Esophagus squamous epithelium (tissue), 5 donors: ENCODE results near the gene NECTIN1. TPM values are rescaled to one million over a fixed set of nuclear protein-coding genes. Genes with fewer than 3 reads are reported as not detected.

Experiments used
- DNase-seq: peaks from one replicate; lab custom pipeline; 2025; lab: John Stamatoyannopoulos, UW
- H3K27ac ChIP-seq, 4 donors: fragments of 200-600 bp; sonication (generic); one replicate each; pipeline ENCODE4 v1.5.1; 2016 to 2019; ENCODE audit warnings: mild to moderate bottlenecking in 1 of 4
- H3K27me3 ChIP-seq, 4 donors: fragments of 200-600 bp; sonication (generic); 1 replicate in 3 of 4; 2 replicates in 1 of 4; pipeline versions ENCODE4 v1.5.1 to v1.6.0; 2017 to 2021; ENCODE audit warnings: antibody characterized with exemption in 1 of 4
- H3K36me3 ChIP-seq, 3 donors: fragments of 200-600 bp; sonication (generic); one replicate each; pipeline ENCODE4 v1.5.1; 2016 to 2019
- H3K4me1 ChIP-seq, 3 donors: fragments of 200-600 bp; sonication (generic); one replicate each; pipeline ENCODE4 v1.5.1; 2017 to 2019
- H3K4me3 ChIP-seq, 4 donors: fragments of 200-600 bp; sonication (generic); 1 replicate in 3 of 4; 2 replicates in 1 of 4; pipeline ENCODE4 v1.5.1; 2016 to 2019; ENCODE audit warnings: mild to moderate bottlenecking in 2 of 4, moderate library complexity in 1 of 4
- H3K9me3 ChIP-seq, 3 donors: fragments of 200-600 bp; sonication (generic); one replicate each; pipeline ENCODE4 v1.5.1; 2016 to 2019
- POLR2A ChIP-seq, 4 donors: fragments of 450-650 bp; IDR thresholded peaks; one replicate each; pipeline ENCODE4 v1.6.1; 2017; ENCODE audit warnings: antibody characterized with exemption in 4 of 4, mild to moderate bottlenecking in 4 of 4, moderate library complexity in 3 of 4
- WGBS, 2 donors: methylation state at CpG; one replicate each; pipeline ENCODE4 v1.1.5; 2018; 5-methylcytosine and 5-hydroxymethylcytosine counted together
- intact Hi-C: fragments of 100-400 bp; cut with DNase I; formaldehyde crosslinking; loops from one replicate; pipeline ENCODE4 v1.15.0; 2022
- total RNA-seq, 4 donors: library from RNA; depleted of rRNA; stranded (reverse); fragments of >200 nt; gene quantifications; one replicate each; pipeline ENCODE4 v1.1.0, GENCODE V29; 2016
- TF ChIP-seq, protein P1 (sequence below), 6 experiments: fragments of 450-650 bp in 4 of 6; fragments of 200-600 bp in 2 of 6; sonication (generic) in 2 of 6; IDR thresholded peaks; one replicate each; pipeline ENCODE4 v1.5.1; 2016 to 2019; ENCODE audit warnings: antibody characterized with exemption in 6 of 6, mild to moderate bottlenecking in 4 of 6, moderate library complexity in 4 of 6
- donor health status: DM: yes; HTN: yes; CAD: no.

NECTIN1 gene
- total RNA-seq, 4 donors from 2014 or later = 72.5 to 163 (median 117) TPM

DNA sequence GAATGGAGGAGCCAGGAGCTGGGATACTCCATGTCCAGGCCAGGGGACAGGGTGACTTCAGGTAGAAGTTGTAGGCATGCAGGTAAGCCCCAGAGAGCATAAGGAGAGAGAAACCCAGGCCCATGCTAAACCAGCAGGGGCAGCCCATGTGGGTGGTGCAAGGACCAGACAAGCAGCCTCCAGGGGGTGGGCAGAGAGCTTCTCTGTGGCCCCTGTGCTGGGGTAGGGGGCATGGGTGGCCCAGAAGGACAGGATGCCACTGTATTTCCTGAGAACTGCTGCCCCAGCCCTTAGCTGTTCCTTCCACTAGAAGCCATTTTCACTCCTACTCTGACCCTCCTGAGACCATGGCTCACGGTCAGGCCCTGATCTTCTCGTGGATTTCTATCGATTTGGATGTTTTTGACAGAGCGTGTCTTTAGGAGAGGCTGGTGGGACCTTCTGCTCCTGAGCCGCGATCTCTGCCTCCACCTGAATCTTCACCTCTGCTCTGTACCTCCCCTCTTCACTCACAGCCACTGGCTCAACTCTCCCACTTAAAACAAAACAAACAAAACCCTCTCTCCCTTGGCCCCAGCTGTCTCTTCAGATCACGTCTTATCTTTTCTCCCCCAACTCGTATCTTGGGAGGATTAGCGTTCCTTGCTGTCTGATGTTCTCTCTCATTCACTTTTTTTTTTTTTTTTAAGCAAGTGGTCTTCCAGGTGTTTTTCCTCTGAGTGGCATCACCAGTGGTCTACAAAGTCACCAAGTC lies 112.2 kb downstream of the NECTIN1 start:
- WGBS, 2 donors = 80 to 89% methylated on average over 9 of the region's 9 CpGs
- H3K4me3 ChIP-seq = no peak overlapping the region
- no peak overlapping the region for H3K27ac ChIP-seq
- H3K4me1 ChIP-seq = peaks cover 8 to 22% (median 12%) of the 10 kb centered on the region in 3 donors
- peaks cover 0 to 3% (median 0%) of the 10 kb centered on the region in 4 donors for H3K27me3 ChIP-seq
- DNase-seq = no peak
- H3K36me3 ChIP-seq = no peaks in the 10 kb centered on the region
- intact Hi-C loops = no loop called here
- TF ChIP-seq, protein P1, sequence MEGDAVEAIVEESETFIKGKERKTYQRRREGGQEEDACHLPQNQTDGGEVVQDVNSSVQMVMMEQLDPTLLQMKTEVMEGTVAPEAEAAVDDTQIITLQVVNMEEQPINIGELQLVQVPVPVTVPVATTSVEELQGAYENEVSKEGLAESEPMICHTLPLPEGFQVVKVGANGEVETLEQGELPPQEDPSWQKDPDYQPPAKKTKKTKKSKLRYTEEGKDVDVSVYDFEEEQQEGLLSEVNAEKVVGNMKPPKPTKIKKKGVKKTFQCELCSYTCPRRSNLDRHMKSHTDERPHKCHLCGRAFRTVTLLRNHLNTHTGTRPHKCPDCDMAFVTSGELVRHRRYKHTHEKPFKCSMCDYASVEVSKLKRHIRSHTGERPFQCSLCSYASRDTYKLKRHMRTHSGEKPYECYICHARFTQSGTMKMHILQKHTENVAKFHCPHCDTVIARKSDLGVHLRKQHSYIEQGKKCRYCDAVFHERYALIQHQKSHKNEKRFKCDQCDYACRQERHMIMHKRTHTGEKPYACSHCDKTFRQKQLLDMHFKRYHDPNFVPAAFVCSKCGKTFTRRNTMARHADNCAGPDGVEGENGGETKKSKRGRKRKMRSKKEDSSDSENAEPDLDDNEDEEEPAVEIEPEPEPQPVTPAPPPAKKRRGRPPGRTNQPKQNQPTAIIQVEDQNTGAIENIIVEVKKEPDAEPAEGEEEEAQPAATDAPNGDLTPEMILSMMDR (IDR thresholded peaks at IDR 0.05) = no peak
- TF ChIP-seq POLR2A (IDR thresholded peaks at IDR 0.05) = no peak
- no peaks in the 10 kb centered on the region for H3K9me3 ChIP-seq

DNA sequence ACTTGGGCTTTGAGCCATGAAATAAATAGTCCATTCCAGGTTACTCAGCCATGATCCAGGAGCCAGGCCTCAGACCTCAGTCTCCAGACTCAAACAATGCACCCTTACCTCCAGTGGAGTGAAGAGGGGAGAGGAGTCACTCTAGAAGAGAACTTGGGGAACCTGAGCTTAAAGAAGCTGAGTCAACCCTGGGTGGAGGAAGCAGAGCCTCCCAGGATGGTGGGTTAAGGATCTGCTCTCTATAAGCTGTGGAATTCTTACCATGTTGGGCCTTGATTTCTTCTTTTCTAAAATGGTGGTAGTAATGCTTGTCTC lies 113.2 kb downstream of the NECTIN1 start:
- H3K27ac ChIP-seq = peak overlapping the region; percentile 30 to 69 (median 54)
- no peaks in the 10 kb centered on the region for H3K36me3 ChIP-seq
- H3K4me3 ChIP-seq = no peak overlapping the region
- H3K4me1 ChIP-seq = peaks cover 8 to 22% (median 12%) of the 10 kb centered on the region in 3 donors
- H3K9me3 ChIP-seq = no peaks in the 10 kb centered on the region
- H3K27me3 ChIP-seq = peaks cover 0 to 3% (median 0%) of the 10 kb centered on the region in 4 donors
- DNase-seq = no peak
- TF ChIP-seq POLR2A (IDR thresholded peaks at IDR 0.05) = no peak
- TF ChIP-seq, protein P1 (IDR thresholded peaks at IDR 0.05) = no peak
- intact Hi-C loops = no loop called here

DNA sequence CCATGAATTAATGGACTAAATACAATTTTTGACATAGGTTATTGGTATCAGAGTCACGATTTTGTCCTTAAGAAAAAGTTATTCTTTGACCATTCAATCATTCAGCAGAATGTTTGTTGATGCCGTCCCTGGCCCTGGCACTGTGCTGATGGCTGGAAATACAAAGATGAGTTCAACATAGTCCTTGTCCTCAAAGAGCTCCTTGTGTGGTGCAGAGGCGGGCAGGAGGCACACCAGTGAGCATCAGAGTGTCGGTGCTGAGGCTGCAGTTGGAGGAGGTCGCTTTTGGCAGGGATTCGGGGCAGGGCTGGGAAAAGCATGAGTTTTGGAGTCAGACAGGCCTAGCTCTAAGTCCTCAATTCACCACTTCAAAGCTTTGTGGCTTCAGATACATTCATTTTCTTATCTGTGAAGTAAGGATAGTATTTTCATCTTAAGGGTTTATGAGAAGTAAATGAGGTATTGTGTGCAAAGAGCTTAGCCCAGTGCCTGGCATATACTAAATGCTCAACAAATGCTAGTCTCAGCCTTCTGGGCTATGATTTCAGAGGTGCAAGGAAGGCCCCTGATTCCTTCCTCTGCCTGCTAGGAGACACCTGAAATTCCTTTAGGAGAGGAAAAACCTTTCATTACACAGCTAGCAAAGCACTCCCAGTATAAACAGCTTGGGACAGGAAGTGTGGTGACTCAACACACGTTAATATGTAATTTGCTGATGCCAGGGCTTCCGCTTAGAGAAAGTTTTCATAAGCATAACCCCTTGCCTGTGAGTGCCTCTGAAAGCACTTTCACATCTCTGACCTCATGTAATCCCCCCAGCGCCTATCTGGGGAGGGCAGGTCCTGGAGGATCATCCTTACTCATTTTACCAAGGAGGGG lies 113.8 kb downstream of the NECTIN1 start:
- intact Hi-C loops = no loop called here
- 50 to 59% methylated on average over 9 of the region's 9 CpGs for WGBS, 2 donors
- DNase-seq = no peak
- Histone ChIP-seq H3K4me1 (peaks cover 8 to 22% (median 12%) of the 10 kb centered on the region in 3 donors), H3K4me3 (no peak overlapping the region), H3K36me3 (no peaks in the 10 kb centered on the region), H3K9me3 (no peaks in the 10 kb centered on the region), H3K27me3 (peaks cover 0 to 3% (median 0%) of the 10 kb centered on the region in 4 donors), H3K27ac (peak overlapping the region; percentile 30 to 69 (median 54))
- TF ChIP-seq, protein P1 (IDR thresholded peaks at IDR 0.05) = no peak
- no peak for TF ChIP-seq POLR2A (IDR thresholded peaks at IDR 0.05)

DNA sequence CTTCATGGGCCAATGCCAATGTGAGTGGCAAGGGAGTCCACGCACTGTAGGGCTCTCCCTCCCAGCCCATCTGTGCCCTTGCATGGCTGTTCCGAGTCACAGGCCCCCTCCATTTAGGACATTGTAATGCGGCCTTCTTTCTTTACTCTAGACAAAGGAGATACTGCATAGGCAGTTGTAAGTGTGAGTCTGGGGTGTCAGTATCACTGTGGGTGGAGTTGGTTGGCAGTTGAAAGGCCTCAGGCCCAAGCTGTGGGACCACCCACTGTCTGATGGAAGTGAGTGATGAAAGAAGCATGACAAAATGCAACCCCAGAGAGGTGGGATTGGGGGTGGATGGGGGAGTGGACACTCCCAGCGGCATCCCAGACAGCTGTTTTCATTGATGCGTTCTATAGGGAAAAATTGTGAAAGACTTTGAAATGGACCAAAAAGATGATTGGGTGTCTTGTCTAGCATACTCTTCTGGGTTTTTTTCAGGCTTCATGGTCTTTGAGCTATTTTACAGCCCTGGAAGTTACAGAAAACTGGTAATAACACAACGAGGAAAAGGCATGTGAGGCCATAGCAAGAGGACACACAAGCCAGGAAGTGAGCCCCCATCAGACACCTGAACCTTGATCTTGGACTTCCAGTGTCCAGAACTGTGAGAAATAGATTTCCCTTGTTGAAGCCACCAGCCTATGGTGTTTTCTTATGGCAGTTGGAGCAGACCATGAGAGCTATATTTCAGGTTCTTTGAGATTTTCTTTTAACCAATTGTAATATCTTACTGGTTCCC lies 114.6 kb downstream of the NECTIN1 start:
- 91 to 92% methylated on average over 3 to 5 of the region's 6 CpGs for WGBS, 2 donors
- no peaks in the 10 kb centered on the region for H3K36me3 ChIP-seq
- DNase-seq = no peak
- H3K9me3 ChIP-seq = no peaks in the 10 kb centered on the region
- intact Hi-C loops = no loop called here
- no peak overlapping the region for H3K4me3 ChIP-seq
- no peak overlapping the region for H3K27ac ChIP-seq
- TF ChIP-seq, protein P1 (IDR thresholded peaks at IDR 0.05) = no peak
- TF ChIP-seq POLR2A (IDR thresholded peaks at IDR 0.05) = no peak
- no peaks in the 10 kb centered on the region for H3K27me3 ChIP-seq
- H3K4me1 ChIP-seq = peaks cover 8 to 22% (median 12%) of the 10 kb centered on the region in 3 donors
